ENCODE results near the gene DENND5B.
"Not testable (repeated sequence)": the region's sequence is repeated elsewhere in the genome, so short reads cannot be mapped to it uniquely, and the experiment has no call there.

The DENND5B gene

GRCh38 chr12:31510034-31510433 is 80.9 kb downstream of the DENND5B start:
- ATAC-seq: no peak
- Mint-ChIP-seq H3K9me3 (peaks cover 3% of the 10 kb centered on the region), H3K4me1 (peaks cover 45% of the 10 kb centered on the region), H3K4me3 (no peak overlapping the region), H3K27ac (no peak overlapping the region), H3K36me3 (no peaks in the 10 kb centered on the region), H3K27me3 (no peaks in the 10 kb centered on the region)

GRCh38 chr12:31508436-31509150 is 82.3 kb downstream of the DENND5B start:
- ATAC-seq: no peak
- Mint-ChIP-seq H3K4me1 (peaks cover 53% of the 10 kb centered on the region), H3K4me3 (no peak overlapping the region), H3K27ac (peak overlapping the region; percentile 51), H3K36me3 (no peaks in the 10 kb centered on the region), H3K9me3 (peaks cover 3% of the 10 kb centered on the region), H3K27me3 (no peaks in the 10 kb centered on the region)

GRCh38 chr12:31507966-31508365 is 83.0 kb downstream of the DENND5B start:
- Mint-ChIP-seq H3K36me3 (no peaks in the 10 kb centered on the region), H3K4me3 (no peak overlapping the region), H3K9me3 (peaks cover 3% of the 10 kb centered on the region), H3K27me3 (no peaks in the 10 kb centered on the region), H3K4me1 (peaks cover 53% of the 10 kb centered on the region), H3K27ac (peak overlapping the region; percentile 51)
- ATAC-seq: no peak

GRCh38 chr12:31506515-31507306 is 84.2 kb downstream of the DENND5B start:
- Mint-ChIP-seq H3K9me3 (peaks cover 3% of the 10 kb centered on the region), H3K4me3 (no peak overlapping the region), H3K27me3 (no peaks in the 10 kb centered on the region), H3K4me1 (peaks cover 56% of the 10 kb centered on the region), H3K36me3 (no peaks in the 10 kb centered on the region), H3K27ac (no peak overlapping the region)
- ATAC-seq: no peak

- H3K9me3 Mint-ChIP-seq: peaks cover 3% of the 10 kb centered on the region
Measured at GRCh38 chr12:31504625-31505222, 86.2 kb downstream of the DENND5B start.

GRCh38 chr12:31501014-31501413 is 89.9 kb downstream of the DENND5B start:
- H3K4me1 Mint-ChIP-seq: peaks cover 39% of the 10 kb centered on the region
- H3K9me3 Mint-ChIP-seq, H3K27me3 Mint-ChIP-seq, ATAC-seq, H3K27ac Mint-ChIP-seq, H3K4me3 Mint-ChIP-seq, H3K36me3 Mint-ChIP-seq: not testable (repeated sequence)

More at GRCh38 chr12:31504625-31505222, 86.2 kb downstream of the DENND5B start:
- ATAC-seq: no peak
- H3K4me1 Mint-ChIP-seq: peaks cover 51% of the 10 kb centered on the region
- no peaks in the 10 kb centered on the region for H3K36me3 Mint-ChIP-seq
- no peak overlapping the region for H3K4me3 Mint-ChIP-seq
- no peaks in the 10 kb centered on the region for H3K27me3 Mint-ChIP-seq
- H3K27ac Mint-ChIP-seq: no peak overlapping the region

GRCh38 chr12:31499567-31499966 is 91.4 kb downstream of the DENND5B start:
- no peak overlapping the region for H3K4me3 Mint-ChIP-seq
- peaks cover 13% of the 10 kb centered on the region for H3K36me3 Mint-ChIP-seq
- H3K9me3 Mint-ChIP-seq: no peaks in the 10 kb centered on the region
- no peak for ATAC-seq
- no peak overlapping the region for H3K27ac Mint-ChIP-seq
- H3K4me1 Mint-ChIP-seq: peaks cover 40% of the 10 kb centered on the region
- no peaks in the 10 kb centered on the region for H3K27me3 Mint-ChIP-seq

- Mint-ChIP-seq H3K9me3 (no peaks in the 10 kb centered on the region), H3K4me3 (no peak overlapping the region), H3K36me3 (peaks cover 24% of the 10 kb centered on the region), H3K4me1 (peaks cover 41% of the 10 kb centered on the region), H3K27ac (peak overlapping the region; percentile 53), H3K27me3 (no peaks in the 10 kb centered on the region)
- ATAC-seq: no peak
Measured at GRCh38 chr12:31498424-31498823, 92.5 kb downstream of the DENND5B start.

- H3K36me3 Mint-ChIP-seq: peaks cover 24% of the 10 kb centered on the region
- no peak for ATAC-seq
Measured at GRCh38 chr12:31496257-31496656, 94.7 kb downstream of the DENND5B start.

GRCh38 chr12:31494455-31494854 is 96.5 kb downstream of the DENND5B start:
- peak overlapping the region; percentile 54 for H3K27ac Mint-ChIP-seq
- peaks cover 33% of the 10 kb centered on the region for H3K36me3 Mint-ChIP-seq
- ATAC-seq: no peak
- no peaks in the 10 kb centered on the region for H3K9me3 Mint-ChIP-seq
- no peaks in the 10 kb centered on the region for H3K27me3 Mint-ChIP-seq
- H3K4me3 Mint-ChIP-seq: no peak overlapping the region
- peaks cover 41% of the 10 kb centered on the region for H3K4me1 Mint-ChIP-seq

More at GRCh38 chr12:31496257-31496656, 94.7 kb downstream of the DENND5B start:
- Mint-ChIP-seq H3K4me3 (no peak overlapping the region), H3K4me1 (peaks cover 39% of the 10 kb centered on the region), H3K9me3 (no peaks in the 10 kb centered on the region), H3K27me3 (no peaks in the 10 kb centered on the region), H3K27ac (no peak overlapping the region)

- Mint-ChIP-seq H3K4me3 (no peak overlapping the region), H3K27me3 (no peaks in the 10 kb centered on the region), H3K27ac (no peak overlapping the region), H3K36me3 (peaks cover 33% of the 10 kb centered on the region), H3K9me3 (no peaks in the 10 kb centered on the region), H3K4me1 (peaks cover 27% of the 10 kb centered on the region)
- no peak for ATAC-seq
Measured at GRCh38 chr12:31492599-31493196, 98.2 kb downstream of the DENND5B start.

GRCh38 chr12:31491841-31492598 is 98.9 kb downstream of the DENND5B start:
- Mint-ChIP-seq H3K4me3 (no peak overlapping the region), H3K9me3 (no peaks in the 10 kb centered on the region), H3K4me1 (peaks cover 27% of the 10 kb centered on the region), H3K27me3 (no peaks in the 10 kb centered on the region), H3K27ac (no peak overlapping the region), H3K36me3 (peaks cover 33% of the 10 kb centered on the region)
- ATAC-seq: no peak

GRCh38 chr12:31491241-31491794 is 99.6 kb downstream of the DENND5B start:
- no peak for ATAC-seq
- Mint-ChIP-seq H3K9me3 (no peaks in the 10 kb centered on the region), H3K4me1 (peaks cover 27% of the 10 kb centered on the region), H3K27me3 (no peaks in the 10 kb centered on the region), H3K4me3 (no peak overlapping the region), H3K36me3 (peaks cover 33% of the 10 kb centered on the region), H3K27ac (peak overlapping the region; percentile 42)

- H3K27ac Mint-ChIP-seq: no peak overlapping the region
- H3K27me3 Mint-ChIP-seq: no peaks in the 10 kb centered on the region
- H3K4me1 Mint-ChIP-seq: peaks cover 15% of the 10 kb centered on the region
- no peak for ATAC-seq
- peaks cover 26% of the 10 kb centered on the region for H3K36me3 Mint-ChIP-seq
- no peaks in the 10 kb centered on the region for H3K9me3 Mint-ChIP-seq
- H3K4me3 Mint-ChIP-seq: no peak overlapping the region
Measured at GRCh38 chr12:31488737-31489338, 102.1 kb downstream of the DENND5B start.
